ENCODE measurements around the gene CXXC5.

CXXC5 gene

GRCh38 chr5:139651853-139652787 is 4.0 kb downstream of the CXXC5 start:
- DNase-seq: peak; percentile 81

GRCh38 chr5:139652788-139653241 is 4.7 kb downstream of the CXXC5 start:
- no peak for DNase-seq

DNA sequence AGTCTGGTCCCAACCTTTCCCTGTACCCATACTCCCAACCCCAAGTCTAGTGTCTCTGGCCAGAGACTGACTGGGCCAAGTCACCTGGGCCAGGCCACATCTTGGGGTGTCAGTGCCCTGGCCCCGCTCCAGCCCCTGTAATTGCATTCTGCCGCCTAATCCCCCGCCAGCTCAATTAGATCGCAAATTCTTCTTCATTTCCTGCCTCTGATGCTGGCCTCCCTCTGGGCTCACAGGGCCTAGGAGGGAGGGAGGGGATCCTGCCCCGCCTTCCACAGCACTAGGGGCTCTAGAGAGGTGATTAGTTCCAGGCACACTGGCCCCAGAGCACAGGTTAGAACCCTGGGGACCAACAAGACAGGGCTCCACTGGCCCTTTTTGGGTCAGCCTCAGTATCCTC is 5.5 kb downstream of the CXXC5 start:
- DNase-seq: no peak

- no peak for DNase-seq
Measured at GRCh38 chr5:139654464-139654863, 6.3 kb downstream of the CXXC5 start.

GRCh38 chr5:139654871-139655491 is 6.8 kb downstream of the CXXC5 start:
- no peak for DNase-seq

DNA sequence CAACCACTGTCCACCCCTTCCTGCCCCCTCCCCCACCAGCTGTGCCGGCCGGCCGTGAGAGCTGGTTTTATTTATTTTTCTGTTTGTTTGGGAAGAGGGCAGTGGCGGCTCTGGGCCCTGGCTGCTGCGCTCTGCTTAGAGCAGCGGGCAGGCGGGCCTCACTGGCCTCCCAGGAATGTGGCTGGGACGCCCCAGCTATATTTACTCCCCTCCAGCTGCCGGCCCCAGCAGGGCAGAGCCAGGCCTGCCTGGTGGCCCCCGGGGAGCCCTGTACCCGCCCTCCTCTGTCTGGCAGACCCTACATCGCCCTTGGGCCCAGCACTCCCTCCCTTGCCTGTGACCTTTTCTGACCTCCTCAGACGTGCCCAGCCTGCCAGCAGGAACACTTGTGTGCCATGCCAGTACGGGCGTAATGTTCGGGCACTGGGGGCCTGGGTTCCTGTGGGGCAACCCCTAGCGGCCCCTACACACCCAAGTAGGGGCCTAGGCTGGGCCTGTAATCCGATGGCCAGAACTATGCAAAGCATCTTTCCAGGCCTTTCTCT is 7.7 kb downstream of the CXXC5 start:
- DNase-seq: peak; percentile 79

- DNase-seq: no peak
Measured at GRCh38 chr5:139657363-139658321, 9.5 kb downstream of the CXXC5 start.

GRCh38 chr5:139658501-139658927 is 10.4 kb downstream of the CXXC5 start:
- no peak for DNase-seq

DNA sequence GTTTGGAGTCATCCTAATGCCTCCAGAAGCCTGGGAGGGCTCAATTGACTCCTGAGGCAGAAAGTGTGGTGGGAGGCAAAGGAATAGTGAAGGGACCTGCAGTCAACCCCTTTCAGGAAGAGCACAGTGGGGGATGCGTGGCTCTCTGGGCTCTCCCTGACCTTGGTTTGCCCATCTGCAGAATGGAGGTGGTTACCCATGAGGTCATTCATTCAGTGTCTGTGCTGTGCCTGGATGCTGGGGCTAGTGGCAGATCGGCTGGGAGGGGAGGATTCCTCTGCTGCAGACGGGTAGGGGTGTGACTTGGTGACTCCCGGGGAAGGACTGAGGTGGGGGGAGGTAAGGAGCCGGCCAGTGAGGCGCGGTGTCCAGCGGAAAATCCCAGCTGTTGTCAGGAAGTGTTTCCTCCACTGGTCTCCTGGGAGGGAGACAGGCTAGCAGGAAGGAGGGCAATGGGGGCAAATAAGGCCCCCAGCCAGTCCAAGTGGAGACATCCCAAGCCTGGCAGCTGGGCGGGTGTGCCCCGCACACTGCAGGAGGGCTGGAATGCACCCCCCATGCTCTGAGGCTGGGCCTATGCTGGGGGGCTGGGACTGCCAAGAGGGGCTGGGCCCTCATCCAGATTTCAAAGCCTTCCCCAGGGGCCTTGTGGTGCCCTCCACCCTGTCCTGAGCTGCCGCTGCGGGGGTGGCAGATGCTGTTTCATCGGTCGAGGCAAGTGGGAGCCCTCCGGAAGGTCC is 10.9 kb downstream of the CXXC5 start:
- peak; percentile 71 for DNase-seq

DNA sequence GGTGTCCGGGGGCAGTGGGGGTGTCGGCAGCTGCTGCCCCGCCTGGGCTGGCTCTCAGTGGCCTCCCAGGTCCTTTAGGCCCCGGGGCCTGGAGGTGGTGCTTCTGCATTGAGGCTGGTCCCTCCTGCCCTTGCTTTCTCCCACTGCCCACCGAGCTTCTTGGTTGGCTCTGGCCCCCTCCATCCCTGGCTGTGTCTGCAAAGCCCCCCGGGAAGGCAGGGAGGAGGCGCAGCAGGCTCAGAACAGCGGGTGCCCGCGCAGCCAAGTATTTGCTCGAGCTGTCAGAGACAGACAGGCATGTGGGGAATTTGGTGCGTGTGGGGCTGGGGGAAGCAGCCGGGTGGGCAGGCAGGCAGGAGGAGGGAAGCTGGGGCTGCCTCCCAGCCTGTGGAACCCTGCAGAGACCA is 11.5 kb downstream of the CXXC5 start:
- peak; percentile 70 for DNase-seq

DNA sequence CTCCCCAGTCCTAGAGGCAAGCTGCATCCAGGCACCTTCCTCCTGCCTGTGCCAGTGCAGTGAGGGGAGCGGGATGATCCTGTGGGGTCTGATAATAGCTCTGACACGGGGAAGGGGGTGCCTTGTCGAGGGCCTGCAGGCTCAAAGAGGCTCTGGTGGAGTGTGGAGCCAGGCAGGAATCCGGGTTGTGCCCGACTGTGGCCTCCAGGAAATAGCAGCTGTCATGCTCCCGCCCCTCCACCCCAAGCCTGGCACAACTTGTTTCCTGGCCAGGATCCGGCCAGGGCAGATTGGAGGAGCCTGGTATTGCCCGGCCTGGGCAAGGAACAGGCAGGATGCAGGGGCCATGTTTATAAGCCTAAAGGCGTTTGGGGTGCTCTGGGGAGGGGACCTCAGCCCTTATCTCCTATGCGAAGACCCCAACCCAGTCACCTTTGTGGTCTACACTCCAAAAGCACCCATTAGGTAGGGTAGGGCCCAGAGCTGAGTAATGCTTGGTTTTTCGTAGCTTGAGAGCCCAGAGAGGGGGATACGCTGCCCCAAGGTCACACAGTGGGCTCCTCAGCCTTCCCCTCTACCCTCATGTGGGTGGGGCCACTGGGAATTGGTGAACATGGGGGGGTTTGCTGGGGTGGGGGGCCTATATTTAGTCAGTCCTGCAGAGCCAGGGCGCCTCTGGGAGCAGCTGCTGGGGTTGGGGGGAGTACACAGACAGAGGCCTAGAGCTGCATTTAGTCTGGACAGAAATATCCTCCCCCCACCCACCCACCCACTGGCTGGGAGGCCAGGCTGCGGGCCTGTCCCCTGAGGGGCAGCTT is 12.2 kb downstream of the CXXC5 start:
- DNase-seq: peak; percentile 78

DNA sequence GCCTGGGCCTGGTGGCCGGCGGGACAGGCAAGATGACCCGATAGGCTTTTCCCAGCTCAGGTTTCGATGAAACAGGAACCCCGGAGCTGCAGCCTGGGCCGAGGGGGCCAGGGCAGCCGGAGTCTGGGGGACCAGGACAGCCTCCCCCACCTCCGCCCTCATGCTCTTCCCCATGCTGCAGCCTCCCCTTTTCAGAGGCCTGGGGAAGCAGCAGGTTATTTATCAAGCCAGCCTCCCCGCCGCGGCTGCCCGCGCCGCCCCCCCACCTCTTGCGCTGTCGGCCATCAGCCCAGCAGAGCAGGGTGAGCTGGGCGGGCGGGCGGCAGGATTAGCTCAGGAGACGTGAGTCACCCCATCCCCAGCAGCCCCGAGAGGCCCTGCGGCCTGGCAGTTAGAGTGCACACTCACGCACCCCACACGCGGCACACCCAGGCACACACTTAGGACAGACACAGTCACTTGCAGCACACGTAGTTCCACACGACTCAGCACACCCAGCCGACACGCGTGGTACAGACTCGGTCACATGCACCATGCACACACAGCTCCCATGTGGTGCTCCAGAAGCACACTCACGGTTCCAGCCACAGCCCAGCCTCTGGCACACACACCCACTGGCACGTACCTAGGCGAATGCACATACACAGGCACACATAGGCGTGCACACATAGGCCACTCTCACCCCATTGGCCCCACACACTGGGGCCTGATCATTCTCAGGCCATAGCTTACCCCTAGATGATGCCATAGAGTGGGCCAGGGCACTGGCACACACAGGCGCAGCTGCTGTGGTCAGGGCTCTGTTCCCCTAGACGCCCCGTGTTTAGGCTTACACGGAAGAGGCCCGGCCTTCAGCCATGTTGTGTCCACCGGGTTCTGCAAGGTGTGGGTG is 13.0 kb downstream of the CXXC5 start:
- peak; percentile 74 for DNase-seq

DNA sequence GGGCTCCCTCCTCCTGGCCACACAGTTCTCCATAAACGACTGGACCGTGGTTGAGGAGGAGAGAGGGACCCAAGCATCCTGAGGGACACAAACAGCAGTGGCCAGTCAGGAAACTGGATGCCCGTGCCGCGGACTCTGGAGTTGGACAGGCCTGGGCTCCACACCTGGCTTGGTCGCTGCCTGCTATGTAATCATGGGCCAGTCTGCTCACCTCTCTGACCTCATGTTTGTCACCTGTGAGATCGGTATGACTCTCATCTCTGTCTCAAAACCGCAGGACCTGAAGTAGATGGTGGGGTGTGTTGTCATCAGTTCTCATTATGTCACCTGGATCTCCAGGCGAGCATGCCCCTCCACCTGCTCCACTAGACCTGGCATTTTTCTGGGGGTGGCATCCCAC is 14.5 kb downstream of the CXXC5 start:
- no peak for DNase-seq

DNA sequence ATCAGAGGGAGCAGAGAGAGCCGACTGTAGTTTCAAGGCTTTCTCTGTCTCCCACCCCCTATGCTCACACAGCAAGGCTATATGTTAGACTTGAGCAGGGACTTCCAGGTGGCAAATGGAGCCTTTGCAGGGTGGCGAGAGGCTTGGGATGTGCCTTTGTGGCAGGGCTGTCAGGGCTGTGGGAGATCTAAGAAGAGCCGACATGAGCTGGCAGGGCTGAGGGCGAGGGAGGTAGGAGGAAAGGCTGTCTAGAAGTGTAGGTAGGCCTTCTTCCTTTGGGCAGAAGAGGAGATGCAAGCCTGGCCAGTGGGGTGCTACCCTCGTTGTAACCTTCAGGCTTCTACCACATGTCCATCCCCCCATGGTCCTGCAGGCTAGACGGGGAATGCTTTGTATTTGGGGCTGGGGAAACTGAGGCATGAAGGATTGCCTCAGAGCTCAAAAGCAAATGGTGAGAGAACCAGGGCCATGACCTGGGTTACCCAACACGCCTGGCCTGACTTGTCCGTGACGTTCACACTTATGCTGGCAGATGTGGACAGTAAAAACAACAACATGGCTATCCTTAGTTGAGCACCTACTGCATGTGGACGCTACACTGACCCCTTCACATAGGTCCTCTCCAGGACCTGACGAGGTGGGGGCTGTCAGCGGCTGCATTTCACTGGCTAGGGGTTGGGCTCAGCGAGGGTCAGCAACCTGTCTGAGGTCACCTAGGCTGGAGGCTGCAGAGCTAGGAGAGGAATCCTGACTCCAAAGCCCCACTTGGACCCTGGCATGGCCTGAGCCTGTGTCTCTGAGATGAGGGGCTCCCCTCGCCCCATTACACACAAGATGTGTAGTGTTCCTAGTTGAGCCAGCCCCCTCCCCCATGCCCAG is 15.3 kb downstream of the CXXC5 start:
- no peak for DNase-seq

GRCh38 chr5:139664086-139664693 is 16.0 kb downstream of the CXXC5 start:
- DNase-seq: no peak

DNA sequence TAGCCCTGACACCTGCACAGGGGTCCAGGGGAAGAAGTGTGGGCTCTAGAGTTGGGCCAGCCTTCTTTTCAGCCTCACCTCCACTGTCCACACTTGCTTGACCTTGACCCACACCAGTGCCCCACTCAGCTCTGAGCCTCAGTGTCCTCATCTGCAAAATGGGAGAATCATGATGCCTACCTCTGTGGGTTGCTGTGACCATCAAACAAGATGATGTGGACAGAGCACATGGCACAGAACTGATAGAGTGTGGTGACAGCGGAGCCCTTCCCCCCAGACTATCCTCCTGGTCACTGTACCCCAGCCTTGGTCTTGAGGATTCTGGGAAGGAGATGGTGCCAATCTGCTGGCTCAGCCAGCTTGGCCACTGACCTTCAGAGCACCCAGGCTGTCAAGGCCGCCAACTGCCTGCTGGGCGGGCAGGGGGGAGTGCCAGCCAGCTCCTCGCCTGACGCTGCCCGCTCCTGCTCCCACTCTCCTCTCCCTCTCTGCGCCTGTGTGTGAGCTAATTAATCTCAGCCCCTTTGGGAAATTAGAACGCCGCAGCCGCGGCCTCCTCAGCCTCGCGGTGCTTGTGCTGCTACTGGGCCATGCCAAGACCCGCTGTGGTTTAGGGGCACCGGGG is 16.7 kb downstream of the CXXC5 start:
- DNase-seq: no peak

GRCh38 chr5:139665626-139666025 is 17.5 kb downstream of the CXXC5 start:
- DNase-seq: no peak

DNA sequence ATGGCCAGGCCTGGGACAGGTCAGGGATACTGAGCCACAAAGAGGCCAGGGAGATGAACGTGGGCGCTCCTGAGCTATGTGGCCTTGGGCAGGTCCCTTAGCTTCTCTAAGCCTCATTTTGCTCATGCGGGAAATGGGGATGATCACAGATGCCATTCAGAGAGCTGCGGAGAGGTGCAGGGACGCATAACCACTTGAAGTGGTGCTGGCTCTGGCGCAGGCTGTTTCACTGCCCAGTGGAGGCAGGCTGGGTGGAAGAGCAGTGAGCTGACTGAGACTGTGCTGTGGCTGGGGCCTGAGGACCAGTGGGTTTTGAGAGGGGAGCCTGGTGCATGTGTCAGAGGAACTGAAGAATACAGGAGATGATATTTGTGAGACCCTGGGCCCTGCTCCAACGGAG is 18.4 kb downstream of the CXXC5 start:
- no peak for DNase-seq
